ENCODE results near the gene TSR1.

Gene TSR1

GRCh38 chr17:2283302-2283701 is 53.0 kb downstream of the TSR1 start:
- no peak overlapping the region for H3K4me3 ChIP-seq (replicated peaks; ENCODE audit: low read depth, low read length)
- DNase-seq (ENCODE audit: low read depth) = no peak
- no peak for TF ChIP-seq CTCF (IDR thresholded peaks at IDR 0.05; ENCODE audit: low read length, missing control alignments)

DNA sequence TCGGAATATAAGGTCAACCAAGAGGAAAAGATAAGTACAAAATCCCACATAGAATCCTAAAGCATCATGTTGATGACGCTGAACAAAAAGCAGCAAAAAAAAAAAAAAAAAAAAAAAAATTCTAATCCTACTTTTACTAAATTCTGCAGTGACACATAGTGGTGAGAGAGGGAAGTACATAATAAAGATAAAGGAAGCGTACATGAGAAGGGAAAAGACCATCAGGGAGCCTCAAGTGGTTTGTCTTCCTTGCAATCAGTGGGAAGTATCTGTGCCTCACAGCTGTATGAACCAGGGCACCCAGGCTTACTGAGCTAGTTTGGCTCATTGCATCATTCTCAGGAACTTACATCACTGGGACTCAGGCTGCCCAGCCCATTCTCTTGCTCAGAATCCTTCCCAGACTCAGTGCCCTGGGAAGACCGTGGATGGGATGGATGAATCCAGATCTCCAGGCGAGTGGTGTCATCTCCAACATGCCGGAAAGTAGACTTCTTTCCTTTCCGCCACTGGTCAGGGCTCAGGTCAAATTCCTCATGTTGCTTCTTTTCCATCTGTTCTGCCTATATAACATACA is 53.9 kb downstream of the TSR1 start:
- no peak overlapping the region for H3K4me3 ChIP-seq (replicated peaks; ENCODE audit: low read depth, low read length)
- DNase-seq (ENCODE audit: low read depth) = peak; percentile 88
- TF ChIP-seq CTCF (IDR thresholded peaks at IDR 0.05; ENCODE audit: low read length, missing control alignments) = peak; percentile 54

- TF ChIP-seq CTCF (IDR thresholded peaks at IDR 0.05; ENCODE audit: low read length, missing control alignments) = no peak
- H3K4me3 ChIP-seq (replicated peaks; ENCODE audit: low read depth, low read length) = no peak overlapping the region
- no peak for DNase-seq (ENCODE audit: low read depth)
These were observed 56.5 kb downstream of the TSR1 start for GRCh38 chr17:2279707-2280106.

GRCh38 chr17:2277429-2278170 is 58.7 kb downstream of the TSR1 start:
- DNase-seq (ENCODE audit: low read depth) = no peak
- TF ChIP-seq CTCF (IDR thresholded peaks at IDR 0.05; ENCODE audit: low read length, missing control alignments) = no peak
- no peak overlapping the region for H3K4me3 ChIP-seq (replicated peaks; ENCODE audit: low read depth, low read length)

GRCh38 chr17:2275722-2276121 is 60.5 kb downstream of the TSR1 start:
- no peak for TF ChIP-seq CTCF (IDR thresholded peaks at IDR 0.05; ENCODE audit: low read length, missing control alignments)
- no peak overlapping the region for H3K4me3 ChIP-seq (replicated peaks; ENCODE audit: low read depth, low read length)
- no peak for DNase-seq (ENCODE audit: low read depth)

GRCh38 chr17:2274414-2274813 is 61.8 kb downstream of the TSR1 start:
- no peak for TF ChIP-seq CTCF (IDR thresholded peaks at IDR 0.05; ENCODE audit: low read length, missing control alignments)
- H3K4me3 ChIP-seq (replicated peaks; ENCODE audit: low read depth, low read length) = no peak overlapping the region
- no peak for DNase-seq (ENCODE audit: low read depth)
